NCI-H146 (cell line): ENCODE measurements around the gene AP5Z1.

Experiments used
- DNase-seq: peaks from one replicate; lab custom pipeline; 2025; lab: John Stamatoyannopoulos, UW

Gene AP5Z1

DNA sequence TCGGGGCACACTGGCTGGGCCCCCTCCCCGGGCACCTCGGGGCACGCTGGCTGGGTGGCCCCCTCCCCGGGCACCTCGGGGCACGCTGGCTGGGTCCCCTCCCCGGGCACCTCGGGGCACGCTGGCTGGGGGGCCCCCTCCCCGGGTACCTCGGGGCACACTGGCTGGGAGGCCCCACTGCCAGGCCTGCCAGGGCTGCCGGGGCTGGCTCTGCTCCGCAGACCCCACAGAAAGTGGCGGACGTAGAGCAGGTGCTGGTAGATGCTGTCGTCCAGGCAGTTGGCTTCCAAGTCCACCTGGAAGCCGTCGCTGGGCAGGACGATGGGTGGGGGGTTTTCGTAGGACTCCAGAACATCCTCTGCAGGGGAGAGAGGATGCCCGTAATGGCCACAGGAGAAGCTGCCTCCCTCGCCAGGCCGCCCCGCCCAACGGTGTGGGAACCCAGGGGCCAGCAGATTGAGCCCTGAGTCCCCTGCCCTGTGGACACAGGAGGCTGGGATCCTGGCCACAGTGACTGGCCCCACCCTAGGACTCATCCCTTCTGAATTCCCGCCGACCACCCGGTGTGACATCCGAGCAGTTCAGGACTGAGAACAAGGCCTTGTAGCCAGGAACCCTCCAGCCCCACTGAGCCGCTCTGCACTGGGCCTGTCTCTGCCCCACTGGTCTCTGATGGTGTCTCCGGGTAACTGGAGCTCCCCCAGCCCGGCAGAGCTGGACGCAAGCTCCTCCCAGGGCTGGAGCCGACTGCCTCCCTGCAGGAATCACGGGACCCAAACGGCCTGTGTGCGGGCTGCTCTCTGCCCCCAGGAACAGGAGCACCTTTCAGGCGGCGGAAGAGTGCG, 28.2 kb downstream of the AP5Z1 start:
- DNase-seq = no peak

DNA sequence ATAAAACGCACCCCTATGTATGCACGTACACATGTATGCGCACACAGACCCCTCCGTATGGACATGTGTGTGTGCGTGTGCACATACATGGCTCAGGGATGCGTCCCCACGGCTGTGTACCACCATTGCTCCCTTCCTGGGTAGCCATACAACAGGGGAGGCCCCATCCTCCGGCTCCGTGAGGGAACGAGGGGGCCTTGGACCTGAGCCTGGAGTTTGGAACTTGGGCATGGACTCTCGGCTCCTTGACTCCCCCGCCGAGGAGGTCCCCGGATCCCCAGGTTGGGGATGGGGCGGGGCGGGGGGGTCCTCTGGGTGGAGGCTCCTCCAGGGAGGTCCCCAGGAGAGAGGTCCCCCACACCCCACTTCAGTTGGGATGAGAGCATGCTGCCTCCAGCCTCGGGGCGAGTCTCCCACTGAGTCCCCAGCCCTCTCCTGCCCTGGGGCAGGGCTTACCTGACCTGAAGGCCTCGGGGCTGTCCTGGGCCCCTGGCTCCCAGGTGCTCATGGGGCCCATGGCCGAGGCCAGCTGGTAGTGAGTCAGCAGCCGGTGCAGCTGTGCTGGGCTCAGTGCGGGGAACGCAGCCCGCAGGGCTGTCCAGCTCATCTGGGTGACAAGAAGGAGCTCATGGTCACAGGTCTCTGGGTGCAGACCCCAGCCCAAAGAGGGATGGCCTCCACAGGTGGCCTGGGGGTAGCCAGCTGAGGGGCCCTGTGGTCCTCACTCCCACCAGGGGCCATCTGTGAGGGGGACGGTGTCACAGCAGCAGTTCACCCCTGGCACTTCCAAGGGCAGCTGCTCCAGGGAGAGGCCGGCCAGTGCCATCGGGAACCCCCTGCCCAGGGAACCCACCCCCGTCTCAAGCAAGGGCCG, 29.9 kb downstream of the AP5Z1 start:
- no peak for DNase-seq

DNA sequence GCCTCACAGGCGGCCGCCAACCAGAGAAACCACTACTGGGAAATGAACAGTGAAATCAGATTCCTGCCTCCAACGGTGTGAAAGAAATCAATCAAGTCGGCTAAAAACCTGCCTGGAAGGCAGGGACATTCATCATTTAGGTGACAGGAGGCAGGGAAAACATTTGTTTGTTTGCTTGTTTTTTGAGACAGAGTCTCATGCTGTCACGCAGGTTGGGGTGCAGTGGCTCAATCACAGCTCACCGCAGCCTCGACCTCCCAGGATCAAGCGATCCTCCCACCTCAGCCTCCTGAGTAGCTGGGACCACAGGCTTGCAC, 30.5 kb downstream of the AP5Z1 start:
- no peak for DNase-seq

DNA sequence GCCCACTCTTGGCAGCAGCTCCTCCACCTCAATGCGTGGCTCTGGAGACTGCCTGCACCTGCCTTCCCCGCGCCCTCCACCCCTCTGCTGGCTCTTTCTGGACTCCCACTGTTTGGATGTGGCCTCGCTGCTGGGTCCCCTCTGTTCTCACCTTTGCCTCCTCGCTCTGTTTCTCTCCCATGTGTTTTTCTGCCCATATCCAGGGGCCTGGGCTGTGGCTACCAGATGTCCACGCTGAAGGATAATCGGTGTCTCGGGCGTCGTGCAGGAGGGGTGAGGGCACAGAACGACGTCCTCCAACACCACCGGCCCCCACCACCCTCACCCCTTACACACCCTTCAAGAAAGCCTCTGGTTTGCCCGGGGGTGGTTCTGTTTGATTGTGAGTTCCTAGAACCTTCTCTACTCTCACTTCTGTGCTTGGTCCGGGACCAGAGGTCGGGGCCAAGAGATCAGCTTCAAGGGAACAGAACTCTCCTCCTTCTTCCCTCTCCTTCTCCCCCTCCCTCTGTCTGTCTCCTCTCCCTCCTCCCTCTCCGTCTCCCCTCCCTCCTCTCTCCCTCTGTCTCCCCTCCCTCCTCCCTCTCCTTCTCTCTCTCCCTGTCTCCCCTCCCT, 31.7 kb downstream of the AP5Z1 start:
- no peak for DNase-seq

DNA sequence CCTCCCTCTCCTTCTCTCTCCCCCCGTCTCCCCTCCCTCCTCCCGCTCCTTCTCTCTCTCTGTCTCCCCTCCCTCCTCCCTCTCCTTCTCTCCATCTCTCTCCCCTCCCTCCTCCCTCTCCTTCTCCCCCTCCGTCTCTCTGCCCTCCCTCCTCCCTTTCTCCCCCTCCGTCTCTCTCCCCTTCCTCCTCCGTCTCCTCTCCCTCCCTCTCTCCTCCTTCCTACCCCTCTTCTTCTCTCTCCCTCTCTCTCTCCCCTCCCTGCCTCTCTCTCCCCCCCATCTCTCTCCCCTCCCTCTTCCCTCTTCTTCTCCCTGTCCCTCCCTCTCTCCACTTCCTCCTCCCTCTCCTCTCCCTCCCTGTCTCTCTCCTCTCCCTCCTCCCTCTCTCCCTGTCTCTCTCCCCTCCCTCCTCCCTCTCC, 32.2 kb downstream of the AP5Z1 start:
- no peak for DNase-seq

DNA sequence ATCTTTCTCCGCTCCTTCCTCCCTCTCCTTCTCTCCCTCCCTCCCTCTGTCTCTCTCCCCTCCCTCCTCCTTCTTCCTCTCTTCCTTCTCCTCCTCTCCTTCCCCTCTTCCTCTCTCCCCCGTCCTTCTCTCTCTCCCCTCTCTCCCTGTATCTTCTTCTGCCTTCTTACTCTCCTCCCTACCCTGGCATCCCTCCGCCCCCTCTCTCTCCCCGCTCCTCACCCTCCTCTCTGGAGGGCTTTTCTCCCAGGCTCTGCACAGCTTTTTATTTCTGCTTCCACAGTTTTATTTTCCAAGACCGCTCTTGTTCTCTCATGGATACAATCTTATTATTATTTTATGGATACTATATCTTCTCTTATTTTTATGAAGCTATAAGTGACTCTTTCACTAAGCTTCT, 32.6 kb downstream of the AP5Z1 start:
- no peak for DNase-seq

DNA sequence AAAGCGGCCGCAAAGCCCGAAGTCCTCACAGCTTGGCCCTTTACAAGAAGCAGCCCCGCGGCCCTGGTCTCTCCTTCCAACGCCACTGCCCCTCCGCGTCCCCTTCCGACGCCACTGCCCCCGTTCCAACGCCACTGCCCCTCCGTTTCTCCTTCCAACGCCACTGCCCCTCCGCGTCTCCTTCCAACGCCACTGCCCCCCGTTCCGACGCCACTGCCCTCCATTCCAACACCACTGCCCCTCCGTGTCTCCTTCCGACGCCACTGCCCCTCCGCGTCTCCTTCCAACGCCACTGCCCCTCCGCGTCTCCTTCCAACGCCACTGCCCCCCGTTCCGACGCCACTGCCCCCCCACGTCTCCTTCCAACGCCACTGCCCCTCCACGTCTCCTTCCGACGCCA, 33.1 kb downstream of the AP5Z1 start:
- no peak for DNase-seq

DNA sequence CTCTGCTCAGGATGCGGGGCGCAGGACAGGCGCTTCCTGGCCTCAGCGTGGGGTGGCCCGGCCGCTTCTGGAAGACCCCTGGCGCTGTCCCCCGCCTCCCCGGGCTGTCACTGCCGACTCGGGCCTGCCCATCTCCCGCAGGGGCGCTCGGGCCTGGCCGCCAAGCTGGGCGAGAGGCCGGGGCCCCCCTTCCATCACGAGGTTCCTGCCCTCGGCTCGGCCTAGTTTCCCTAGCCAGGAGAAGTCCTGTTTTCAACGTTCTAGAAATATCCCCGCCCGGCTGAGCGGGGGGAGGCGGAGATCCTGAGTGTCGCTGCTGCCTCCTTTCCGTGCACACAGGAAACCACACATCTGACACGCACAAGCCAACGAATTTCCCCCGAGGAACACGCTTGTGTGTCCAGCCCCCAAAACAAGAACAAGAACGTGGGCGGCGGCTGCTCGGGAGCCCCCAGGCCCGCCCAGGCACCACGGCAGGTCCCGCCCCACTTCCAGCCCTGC, 33.7 kb downstream of the AP5Z1 start:
- DNase-seq = no peak

DNA sequence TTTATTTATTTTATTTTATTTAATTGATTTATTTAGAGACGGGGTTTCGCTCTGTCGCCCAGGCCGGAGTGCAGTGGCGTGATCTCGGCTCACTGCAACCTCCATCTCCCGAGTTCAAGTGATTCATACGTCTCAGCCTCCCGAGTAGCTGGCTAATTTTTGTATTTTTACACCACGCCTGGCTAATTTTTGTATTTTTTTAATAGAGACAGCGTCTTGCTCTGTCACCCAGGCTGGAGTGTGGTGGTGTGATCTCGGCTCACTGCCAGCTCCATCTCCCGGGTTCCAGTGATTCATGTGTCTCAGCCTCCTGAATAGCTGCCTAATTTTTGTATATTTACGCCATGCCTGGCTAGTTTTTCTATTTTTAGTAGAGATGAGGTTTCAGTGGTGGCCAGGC, 34.2 kb downstream of the AP5Z1 start:
- no peak for DNase-seq

DNA sequence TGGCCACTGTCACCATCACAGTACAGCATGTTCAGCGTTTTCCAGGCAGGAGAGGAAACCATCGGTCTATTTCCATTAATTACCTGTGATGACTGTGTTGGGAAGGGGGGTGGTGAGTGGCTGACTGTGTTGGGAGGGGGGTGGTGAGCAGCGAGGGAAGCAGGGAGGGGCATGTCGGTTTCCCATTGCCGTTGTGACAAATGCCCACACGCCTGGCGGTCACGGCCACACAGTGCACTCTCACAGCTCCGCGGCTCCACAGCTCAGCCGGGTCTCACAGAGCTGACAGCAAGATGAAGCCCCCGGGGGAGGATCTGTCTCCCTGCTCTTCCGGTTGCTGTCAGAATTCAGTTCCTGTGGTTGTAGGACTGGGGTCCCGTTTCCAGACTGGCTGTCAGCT, 39.0 kb downstream of the AP5Z1 start:
- DNase-seq = no peak

DNA sequence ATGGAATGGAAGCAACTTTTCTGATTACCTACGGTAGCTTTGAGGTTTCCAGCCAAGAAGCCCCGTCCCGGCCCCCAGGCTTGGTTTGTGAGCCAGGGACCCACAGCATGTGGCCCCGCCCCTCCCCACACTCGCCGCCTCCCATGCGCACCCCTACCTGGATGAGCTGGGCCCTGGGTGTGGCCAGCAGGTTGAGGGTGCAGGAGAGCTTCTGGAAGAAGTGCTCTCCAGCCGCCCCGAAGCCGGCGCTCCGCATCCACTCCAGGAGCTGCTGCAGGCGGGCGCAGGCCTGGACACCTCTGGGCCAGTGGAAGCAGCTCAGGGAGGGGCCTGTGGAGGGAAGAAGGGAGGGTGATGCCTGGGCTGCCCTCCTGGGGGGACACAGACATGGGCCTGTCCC, 39.7 kb downstream of the AP5Z1 start:
- DNase-seq = no peak

DNA sequence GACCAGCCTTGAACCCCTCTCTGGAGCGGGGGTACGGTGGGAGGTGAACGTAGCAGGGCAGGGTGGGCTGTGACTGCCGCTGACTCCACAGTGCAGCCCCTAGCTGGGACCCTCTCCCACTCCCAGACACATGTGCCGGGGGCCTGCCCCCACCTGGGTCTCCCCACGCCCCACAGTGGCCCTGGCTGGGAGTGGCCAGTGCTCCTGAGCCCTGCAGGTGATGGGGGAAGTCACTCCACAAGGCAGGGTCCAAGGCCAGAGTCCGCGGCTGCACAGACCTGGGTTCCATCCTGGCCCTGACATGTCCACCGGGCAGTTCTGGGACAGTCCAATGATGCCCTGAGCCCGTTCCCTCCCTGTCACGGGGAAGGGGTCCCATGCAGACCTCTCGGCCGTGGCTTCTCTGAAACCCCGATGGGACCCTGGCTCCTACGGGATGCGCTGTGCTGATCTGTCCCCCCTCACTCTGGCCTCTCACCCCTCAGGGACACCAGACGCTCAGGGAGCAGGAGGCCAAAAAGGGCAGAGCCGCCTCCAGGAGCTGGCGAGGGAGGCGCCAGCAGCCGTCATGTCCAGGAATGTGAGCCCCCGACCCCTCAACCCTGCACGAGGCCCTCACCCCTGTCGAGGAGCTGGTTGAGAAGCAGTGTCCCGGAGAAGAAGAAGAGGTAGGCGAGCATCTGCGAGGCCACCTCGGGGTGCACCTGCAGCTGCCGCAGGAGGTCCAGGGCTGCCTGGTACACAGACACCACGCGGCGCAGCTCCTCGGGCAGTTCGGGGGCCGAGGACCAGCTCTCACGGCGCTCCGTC, 40.4 kb downstream of the AP5Z1 start:
- no peak for DNase-seq

DNA sequence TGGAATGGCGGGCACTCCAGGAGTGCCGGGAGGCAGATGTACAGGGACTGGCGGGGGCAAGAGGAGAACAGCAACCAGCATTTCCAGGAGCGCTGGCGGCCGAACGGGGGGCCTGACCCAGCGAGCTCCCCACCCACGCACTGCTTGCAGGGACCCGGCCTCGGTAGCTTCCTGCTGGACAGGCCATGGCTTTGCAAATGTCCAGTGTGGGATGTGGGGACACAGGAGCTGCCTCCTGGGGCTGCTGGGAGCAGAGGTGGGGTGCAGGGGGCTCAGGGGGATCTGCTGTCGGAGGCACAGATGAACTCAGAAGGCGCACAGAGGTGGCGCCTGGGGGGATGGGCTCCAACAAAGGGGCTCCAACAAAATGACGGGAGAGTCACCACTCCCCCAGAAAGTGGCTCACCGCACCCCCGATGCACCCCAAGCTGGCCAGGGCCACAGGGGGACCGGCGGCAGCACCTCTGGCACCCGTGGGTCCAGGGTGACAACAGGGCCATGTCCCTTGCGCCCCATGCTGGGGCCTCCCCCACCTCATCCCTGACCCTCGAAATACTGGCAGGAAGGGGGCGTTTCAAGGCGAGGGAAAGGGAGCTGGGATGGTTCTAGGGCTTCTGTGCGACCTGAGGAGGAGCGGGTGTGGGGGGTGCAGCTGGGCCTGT, 41.1 kb downstream of the AP5Z1 start:
- no peak for DNase-seq

DNA sequence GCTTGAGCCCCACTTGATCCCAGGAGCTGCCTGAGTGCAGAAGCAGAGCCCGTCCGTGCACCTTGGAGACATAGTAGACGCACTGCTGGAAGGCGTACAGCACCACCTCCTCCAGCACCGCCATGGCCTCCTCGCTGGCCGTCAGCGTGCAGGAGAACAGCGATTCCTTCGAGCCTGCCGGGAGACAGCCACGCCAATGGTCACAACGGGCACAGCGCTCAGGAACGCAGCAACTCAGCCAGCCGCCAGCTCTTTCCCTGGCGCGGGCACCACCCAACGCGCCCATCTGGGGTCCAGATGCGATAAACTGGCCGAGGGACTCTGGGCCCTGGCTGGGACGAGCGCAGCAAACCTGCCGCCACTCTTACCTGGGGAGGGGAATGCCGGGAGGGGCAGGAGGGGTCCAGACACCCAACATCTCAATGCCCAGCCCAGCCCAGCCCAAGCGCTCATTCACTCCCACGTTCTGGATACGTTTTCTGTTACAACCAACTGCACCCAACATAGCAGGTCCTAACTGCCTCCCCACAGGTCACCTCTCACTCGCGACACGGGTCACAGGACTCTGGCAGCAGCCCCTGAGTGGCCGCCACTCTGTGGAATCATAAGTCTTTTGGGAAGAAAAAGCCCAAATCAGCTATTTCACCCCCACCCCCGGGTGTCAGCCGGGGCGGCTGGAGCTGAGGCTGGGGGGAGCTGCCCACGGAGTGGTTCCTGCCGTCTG, 41.9 kb downstream of the AP5Z1 start:
- DNase-seq = no peak

DNA sequence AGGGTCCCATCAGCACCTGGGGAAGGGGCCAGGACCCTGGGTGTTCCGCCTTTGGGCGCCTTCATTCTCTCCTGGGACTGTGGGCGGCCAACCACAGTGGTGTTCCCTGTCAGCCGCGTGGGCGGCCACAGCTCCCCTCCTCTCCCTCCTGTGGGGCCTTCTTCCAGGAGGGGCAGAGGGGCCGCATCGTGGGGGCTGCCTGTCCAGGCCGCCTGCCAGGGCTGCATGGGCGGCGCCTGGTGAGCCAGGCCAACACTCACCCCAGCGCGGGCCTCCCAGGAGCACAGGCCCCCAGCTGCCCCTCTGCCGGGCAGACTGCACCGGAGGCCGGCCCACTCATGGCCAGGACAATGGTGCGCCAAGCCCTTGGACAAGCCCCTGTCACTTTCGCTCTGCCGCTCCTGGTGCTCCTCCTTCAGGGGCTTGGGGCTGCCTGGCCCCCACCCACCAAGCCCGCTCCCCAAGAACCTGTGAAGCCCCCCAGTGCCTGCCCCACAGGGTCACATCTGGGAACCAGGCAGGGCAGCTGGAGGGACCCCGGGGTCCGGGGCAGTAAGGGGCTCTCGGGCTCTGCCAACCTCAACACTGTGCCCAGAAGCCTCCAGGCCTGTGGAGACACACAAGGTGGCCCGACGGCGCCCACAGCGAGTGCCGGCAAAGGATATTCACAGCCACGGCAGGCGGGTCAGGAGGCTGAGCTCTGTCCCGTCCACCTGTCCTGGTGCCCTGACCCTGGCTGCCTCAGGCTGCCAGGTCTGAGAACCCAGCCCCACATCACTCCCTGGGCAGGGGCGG, 42.8 kb downstream of the AP5Z1 start:
- no peak for DNase-seq

DNA sequence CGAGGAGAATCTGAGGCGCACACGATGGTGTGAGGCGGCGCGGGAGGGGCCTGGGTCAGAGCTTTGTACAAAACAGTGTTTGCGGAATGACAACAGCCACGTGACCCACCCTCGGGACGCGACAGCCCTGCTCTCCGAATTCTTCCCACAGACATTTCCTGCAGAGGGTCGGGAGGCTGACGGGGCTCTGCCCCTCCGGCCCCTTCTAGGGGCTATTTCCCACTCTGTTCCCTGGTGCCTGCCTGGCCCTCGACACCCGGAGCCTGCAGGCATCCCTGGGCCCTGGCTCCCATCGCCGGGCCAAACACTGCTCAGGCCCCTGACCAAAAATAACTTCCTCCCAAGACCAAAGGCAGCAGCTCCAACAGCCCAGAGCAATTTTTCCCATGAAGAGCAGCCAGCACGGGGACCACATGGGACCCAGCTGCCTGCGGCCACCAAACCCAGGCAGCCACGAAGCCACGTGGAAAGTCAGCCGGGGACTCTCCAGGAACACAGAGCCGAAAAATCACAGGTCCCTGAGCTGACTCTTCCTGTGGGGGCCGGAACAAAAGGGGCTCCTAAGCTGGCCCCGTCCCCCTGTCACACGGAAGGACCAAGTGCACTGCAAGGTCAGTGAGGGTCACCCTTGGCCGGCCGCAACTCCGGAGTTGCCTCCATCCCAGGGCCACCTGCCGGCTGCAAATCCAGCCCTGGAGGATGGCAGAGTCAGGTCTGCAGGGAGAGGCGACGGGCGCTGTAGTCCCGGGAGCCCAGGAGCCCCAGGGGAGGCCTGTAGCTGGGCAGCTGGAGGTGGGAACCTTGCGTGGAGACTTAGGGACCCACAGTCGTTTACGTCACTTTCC, 44.4 kb downstream of the AP5Z1 start:
- no peak for DNase-seq

DNA sequence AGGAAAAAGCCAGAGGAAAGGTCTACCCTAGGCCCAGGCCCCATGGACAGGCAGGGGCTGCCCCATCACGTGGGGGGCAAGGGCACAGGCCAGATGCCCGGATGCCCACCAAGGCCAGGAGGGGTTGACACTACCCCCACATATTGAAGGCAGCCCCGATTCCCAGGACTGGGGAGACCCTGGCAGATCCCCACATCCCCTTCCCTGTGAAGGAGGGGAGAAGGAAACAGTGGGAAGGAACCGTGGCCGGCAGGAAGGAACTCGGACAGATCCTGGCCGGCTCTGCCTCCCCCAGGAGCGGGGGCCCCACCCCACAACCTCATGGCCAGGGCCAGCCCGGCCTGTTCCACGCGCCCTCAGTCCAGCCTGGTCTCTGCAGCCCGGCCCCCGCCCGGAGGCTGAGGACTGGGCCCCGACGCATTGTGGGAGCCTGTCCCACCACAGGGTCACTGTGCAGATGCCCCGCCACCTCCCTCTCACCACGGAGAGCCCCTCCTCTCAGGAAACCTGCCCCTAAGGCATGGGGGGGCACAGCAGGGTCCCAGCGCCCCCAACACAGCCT, 45.1 kb downstream of the AP5Z1 start:
- DNase-seq = no peak

DNA sequence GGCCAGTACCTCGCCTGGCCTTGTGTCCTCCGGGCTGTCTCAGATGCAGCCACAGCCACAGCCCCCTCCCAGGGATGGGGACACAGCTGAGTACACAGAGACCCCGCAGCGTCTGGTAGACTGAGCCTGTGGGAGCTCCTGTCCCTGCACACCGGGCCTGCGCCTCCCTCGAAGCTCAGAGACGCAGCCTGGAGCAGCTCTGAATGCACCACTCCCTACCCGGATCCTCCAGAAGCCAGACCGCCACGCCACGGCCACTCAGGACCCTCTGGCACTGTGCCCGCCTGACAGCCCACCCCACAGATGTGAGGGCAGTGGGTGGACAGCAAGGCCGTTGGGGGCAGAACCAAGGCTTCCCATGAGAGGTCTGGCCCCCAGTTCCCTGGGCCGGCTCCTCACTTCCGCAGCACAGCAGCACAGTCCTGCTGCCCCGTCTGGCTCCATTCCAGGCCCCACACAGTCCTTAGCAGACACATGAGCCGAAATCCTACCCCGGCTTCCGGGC, 45.6 kb downstream of the AP5Z1 start:
- DNase-seq = no peak
